Stimulated activated CD8-positive, alpha-beta memory T cell treated with anti-CD3 and anti-CD28 coated beads, Interleukin-12 subunit alpha, Interleukin-12 subunit beta, amount 100 ng/mL, for 4 hours (primary cell): ENCODE measurements around the gene DNAJB11.
"Not testable (repeated sequence)": the region's sequence is repeated elsewhere in the genome, so short reads cannot be mapped to it uniquely, and the experiment has no call there.

Experiments
- DNase-seq: peaks from one replicate; pipeline ENCODE4 v3.0.0-alpha.2; 2020; ENCODE audit warnings: low read depth

The DNAJB11 gene

GRCh38 chr3:186552408-186553031 lies 18.0 kb upstream of the DNAJB11 start:
- no peak for DNase-seq

GRCh38 chr3:186564586-186564985 lies 5.9 kb upstream of the DNAJB11 start:
- DNase-seq, result no peak

DNA sequence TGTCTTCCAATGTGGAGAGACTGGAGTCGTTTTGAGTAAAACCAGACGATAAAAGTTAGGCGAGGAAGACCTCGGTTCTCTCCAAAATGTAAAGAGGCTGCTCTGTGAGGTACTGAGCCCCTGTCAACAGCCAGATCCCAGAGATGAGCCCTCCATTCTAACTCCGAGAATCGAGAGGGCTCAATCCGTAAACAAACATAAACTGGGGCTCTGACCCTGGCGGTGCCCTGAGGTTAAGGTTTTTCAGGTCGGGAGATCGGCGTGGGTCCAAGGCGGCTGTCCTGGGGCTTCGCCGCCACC lies 3.8 kb upstream of the DNAJB11 start:
- no peak for DNase-seq

DNA sequence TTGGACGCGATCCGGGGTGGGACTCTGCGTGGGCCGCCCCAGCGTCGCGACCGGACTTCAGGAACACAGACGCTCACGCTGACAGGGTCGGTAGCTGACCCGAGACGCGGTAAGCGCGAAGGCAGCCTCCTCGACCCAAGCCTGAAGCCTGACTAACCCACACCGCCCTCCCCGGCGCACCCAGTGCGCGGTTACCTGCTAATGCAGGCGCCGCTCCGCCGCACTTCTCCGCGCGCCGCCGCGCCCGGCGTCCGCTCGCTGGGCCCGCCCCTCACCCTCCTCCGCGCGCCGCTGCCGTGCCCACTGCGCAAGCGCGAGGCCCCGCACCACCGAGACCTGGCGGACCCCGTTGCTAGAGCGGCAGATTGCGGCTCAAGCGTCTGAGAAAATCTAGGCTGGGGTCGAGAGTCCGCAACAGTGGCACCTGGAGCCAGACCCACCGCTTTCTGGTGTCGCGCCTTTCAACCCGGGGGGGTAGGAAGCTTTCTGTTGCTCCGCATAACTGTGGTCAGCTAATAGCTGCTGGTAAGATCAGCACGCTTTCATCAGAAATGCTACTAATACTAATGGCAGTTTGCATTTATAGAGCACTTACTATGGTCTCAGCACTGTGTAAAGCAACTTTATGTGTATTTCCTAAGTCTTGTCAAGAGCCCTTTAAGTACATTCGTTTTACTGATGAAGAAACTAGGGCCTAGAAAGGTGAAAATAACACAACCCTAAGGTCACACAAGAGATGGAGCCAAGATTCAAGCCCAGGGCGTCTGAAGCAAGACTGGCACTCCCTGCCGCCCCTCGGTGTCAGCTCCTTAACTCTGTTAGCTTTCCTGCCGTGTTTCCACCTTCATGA lies 3.2 kb upstream of the DNAJB11 start, which contains the start of gene TBCCD1:
TBCCD1 (minus strand) TSS at position 268 of the 850 bp plus-strand sequence. CDS start 3,010 bp downstream, outside the sequence.
- peak; percentile 94 for DNase-seq

GRCh38 chr3:186569361-186569760 lies 1.2 kb upstream of the DNAJB11 start:
- not testable (repeated sequence) for DNase-seq

DNA sequence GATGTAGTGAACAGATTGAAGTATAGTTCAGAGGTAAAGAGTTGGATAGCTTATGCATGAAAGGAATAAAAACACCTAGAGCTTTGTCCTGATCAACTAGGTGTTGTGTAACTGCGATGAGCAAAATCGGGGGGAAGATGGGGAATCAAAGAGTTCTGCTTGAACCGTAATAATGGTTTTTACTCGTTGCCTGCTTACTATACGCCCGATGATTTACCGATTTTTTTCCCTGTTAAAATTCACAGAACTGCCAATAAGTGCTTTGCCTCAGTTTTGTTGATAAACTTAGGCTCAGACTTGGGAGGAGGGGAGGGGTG lies 783 bp upstream of the DNAJB11 start:
- no peak for DNase-seq

GRCh38 chr3:186570941-186571643 lies 572 bp downstream of the DNAJB11 start:
- no peak for DNase-seq

GRCh38 chr3:186571644-186572013 lies 1.1 kb downstream of the DNAJB11 start:
- no peak for DNase-seq

GRCh38 chr3:186577521-186577920 lies 7.0 kb downstream of the DNAJB11 start:
- DNase-seq, result no peak

GRCh38 chr3:186580785-186581184 lies 10.3 kb downstream of the DNAJB11 start:
- DNase-seq, result no peak

GRCh38 chr3:186582541-186582940 lies 12.0 kb downstream of the DNAJB11 start:
- no peak for DNase-seq

DNA sequence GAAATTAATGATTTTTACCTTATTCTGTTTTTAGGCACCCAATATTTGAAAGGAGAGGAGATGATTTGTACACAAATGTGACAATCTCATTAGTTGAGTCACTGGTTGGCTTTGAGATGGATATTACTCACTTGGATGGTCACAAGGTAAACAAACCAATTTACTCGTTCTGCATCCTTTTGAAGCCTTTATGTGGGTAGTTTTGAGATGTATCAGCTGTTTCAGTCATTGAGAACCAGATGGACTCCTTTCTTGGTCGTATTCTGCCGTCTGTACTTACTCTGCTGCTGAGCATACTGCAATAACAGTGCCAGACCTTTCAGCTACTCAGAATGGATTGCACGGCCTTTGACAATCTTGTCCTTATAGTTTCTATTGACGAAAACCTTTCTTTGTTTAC lies 13.3 kb downstream of the DNAJB11 start:
- DNase-seq, result no peak

DNA sequence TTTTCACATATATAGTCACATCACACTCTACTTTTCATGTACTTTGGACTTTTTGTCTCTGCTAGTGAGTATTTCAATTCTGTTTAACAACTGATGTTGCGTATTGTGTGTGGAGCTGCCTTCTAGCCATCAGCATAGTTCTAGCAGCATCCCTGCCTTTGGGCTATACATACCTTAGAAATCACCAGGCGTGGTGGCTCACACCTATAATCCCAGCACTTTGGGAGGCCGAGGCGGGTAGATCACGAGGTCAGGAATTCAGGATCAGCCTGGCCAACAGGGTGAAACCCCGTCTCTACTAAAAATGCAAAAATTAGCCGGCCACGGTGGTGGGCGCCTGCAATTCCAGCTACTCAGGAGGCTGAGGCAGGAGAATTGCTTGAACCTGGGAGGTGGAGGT lies 15.7 kb downstream of the DNAJB11 start:
- DNase-seq, result not testable (repeated sequence)

DNA sequence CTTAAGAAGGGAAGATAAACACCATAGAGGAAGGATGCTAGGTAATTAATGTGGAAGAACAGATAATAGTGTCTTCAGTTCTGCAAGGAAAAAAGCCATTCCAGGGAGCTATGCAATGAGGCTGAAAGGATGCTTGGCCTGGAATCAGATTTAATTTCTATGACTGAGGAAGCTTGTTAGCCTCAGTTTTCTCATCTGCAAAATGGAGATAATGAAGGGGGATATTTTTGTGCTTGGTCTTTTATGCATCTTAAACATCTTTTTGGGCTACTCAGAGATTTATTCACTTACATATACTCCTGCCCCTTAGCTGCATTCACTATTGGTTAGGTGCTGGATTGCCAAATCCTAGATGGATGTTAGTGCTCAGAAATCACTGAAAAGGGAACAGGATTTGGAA lies 16.7 kb downstream of the DNAJB11 start:
- no peak for DNase-seq

DNA sequence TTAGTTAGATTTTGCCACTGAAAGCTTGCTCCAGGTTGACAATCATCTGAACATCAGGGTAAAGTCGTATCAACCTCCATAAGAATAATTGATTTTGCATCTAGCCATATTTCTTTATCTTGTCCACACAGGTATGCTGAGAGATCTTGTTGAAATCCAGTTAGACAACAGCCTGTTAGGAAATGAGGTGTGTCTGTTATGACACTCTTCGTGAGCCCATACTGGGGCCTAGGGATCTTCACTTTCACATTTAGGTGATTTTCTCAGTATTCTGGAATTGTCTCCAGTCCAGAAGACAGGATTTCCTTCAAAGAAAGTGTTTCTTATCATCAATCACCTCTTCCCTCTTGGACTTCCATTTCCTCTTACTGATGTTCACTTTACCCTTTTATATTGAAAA lies 18.1 kb downstream of the DNAJB11 start:
- DNase-seq, result no peak

DNA sequence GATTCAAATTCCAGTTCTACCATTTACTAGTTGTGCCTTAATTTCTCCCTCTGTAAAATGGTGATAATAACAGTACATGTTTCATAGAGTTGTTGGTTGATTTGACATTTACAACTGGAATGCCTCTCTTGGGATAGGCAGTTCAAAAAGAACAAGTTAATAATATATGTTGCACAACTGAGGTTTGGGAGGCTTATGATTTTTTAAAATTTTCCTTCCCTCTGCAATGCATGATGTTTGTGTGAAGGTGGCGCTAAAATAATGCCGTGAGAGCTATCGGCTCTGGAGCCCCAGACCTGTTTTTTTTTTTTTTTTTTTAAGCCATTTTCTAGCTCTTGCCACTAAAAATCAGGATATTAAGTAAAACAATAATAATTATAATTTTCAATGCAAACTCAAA lies 18.6 kb downstream of the DNAJB11 start:
- DNase-seq, result no peak

DNA sequence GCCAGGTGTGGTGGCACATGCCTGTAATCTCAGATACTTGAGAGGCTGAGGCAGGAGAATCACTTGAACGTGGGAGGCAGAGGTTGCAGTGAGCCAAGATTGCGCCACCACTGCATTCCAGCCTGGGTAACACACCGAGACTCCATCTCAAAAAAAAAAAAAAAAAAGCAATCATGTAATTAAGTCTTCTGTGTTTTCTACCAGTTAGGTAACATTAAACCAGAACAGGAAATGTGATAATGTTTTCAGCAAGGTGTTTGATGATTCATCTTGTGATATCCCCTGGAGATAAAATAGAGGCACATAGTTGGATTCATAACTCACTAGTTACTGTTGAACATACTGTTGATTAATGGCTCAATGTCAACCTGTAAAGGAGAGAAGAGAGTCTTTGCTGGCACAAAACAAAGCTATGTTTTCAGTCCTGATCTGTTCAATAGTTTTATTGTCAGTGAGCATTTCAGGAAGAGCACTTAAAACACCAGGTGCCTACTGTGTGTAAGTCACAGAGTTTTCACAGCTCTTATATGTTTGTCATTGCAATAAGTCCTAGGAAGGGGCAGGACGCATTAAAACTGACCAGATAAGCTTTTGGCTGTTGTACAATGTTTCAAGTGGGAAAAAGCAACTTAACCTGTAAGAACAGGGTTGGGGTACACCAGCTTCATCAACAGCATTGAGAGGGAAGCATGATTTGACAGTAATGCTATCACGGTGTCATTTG lies 19.5 kb downstream of the DNAJB11 start:
- DNase-seq, result no peak

DNA sequence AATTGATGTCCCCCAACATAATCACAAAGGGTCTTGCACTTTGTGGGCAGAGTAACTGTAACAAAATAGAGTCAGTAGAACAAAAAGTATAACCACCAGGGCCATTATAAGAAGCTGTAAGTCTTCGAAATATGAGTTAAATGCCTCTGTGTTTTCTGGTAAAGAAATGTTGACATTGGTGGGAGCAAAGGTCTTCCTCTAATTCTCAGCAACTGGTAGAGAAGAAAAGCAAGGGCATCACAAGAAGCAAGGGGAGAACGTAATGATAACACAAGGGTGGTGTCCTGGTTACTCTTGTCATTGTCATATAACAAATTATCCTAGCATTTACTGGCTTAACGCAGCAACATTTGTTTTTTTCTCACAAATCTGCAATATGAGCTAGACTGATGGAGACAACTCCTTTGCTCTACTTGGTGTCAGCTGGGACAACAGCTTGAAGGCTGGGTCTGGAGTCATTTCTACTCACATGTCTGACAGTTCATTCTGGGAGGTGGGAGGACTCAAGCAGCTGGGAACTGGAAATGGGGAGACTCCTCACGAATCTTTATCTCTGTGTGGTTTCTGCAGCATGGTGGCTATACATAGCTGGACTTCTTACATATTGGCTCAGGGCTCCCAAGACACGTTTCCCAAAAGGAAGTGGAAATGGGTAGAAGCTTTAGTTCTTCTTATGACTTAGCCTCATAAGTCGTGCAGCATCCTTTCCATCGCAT lies 20.2 kb downstream of the DNAJB11 start:
- no peak for DNase-seq

- no peak for DNase-seq
Observed at GRCh38 chr3:186592682-186593081, 22.2 kb downstream of the DNAJB11 start.

- DNase-seq, result no peak
Observed at GRCh38 chr3:186593862-186594261, 23.3 kb downstream of the DNAJB11 start.

DNA sequence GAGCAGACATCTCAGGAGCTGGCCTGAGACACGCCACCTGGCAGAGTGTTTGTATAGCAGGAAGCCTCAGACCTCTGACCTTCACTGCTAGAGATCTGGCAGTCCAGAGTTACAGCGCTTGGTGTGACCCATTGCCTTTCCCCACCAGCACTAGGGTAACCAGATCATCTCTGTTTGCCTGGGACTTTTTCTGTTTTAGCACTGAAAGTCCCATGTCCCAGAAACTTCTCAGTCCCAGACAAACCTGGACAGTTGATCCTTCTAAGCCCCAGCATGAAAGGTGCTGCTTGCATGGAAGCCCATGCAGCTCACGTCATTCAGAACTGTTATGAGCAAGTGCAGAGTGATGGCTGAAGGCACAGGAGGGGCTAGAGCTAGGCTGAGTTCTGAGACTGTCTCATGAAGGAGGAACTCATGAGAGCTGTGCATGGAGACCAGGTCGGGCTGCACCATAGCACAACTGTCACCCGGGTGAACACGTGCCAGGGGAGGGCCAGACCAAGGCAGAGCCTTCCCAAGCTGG lies 24.1 kb downstream of the DNAJB11 start:
- DNase-seq, result no peak
